ENCODE results near the gene GPR173.
A peak's percentile ranks its signal among the peaks of the same experiment; 100 is the strongest.

The GPR173 gene

DNA sequence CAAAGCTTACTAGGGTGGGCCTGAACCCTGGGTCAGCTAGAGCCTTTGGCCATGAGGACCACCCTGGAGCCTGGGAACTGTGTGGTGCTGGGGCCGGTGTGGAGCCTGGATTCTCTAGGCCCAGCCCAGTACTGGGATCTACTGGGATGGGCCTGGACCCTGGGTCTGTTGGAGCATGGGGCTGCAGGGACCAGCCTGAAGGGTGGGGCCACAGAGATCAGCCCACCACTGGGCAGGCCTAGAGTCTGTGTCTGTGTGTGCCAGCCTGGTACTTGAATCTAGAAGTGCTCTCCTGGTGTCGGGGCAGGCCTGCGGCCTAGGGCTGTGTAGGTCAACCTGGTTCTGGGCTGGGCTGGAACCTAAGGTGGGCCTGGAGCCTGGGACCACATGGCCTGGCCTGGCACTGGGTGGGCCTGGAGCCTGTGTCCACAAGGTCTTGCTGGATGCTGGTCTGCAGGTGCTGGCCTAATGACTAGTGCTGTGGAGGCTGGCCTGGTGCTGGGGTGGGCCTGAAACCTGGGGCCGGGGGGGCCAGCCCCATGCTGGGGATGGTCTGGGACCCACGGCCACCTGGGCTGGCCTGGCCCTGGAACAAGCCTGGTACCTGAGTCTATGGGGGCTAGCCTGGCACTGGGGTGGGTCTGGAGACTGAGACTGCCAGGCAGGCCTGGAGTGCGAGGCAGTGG is 66.4 kb downstream of the GPR173 start:
- Histone ChIP-seq H3K27ac (ENCODE audit: low read depth, low read length) (peak overlapping the region; percentile 61), H3K36me3 (ENCODE audit: control insufficient read depth, insufficient read depth, low read length) (no peaks in the 10 kb centered on the region), H3K27me3 (ENCODE audit: control insufficient read depth, insufficient read depth, low read length) (no peaks in the 10 kb centered on the region), H3K4me1 (ENCODE audit: control insufficient read depth, insufficient read depth, low read length) (no peaks in the 10 kb centered on the region), H3K9ac (ENCODE audit: low read length) (no peak overlapping the region), H3K4me3 (ENCODE audit: low read length) (no peak overlapping the region)

DNA sequence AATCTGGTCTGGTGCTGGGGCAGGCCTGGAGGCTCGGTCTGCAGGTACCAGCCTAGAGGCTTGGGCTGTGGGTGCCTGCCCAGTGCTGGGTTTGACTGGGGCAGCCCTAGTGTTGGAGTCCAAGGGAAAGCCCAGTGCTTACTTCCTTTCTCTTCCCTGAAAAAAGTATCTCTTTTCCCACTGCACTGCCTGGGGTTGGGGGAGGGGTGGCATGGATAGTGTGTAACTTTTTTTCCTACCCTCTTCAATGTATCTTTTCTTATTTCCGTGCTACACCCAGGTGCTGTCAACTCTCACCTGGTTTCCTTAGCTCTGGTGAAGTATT is 66.9 kb downstream of the GPR173 start:
- H3K4me3 ChIP-seq (ENCODE audit: low read length): no peak overlapping the region
- H3K27me3 ChIP-seq (ENCODE audit: control insufficient read depth, insufficient read depth, low read length): no peaks in the 10 kb centered on the region
- H3K4me1 ChIP-seq (ENCODE audit: control insufficient read depth, insufficient read depth, low read length): no peaks in the 10 kb centered on the region
- H3K9ac ChIP-seq (ENCODE audit: low read length): no peak overlapping the region
- H3K36me3 ChIP-seq (ENCODE audit: control insufficient read depth, insufficient read depth, low read length): no peaks in the 10 kb centered on the region
- H3K27ac ChIP-seq (ENCODE audit: low read depth, low read length): peak overlapping the region; percentile 61

DNA sequence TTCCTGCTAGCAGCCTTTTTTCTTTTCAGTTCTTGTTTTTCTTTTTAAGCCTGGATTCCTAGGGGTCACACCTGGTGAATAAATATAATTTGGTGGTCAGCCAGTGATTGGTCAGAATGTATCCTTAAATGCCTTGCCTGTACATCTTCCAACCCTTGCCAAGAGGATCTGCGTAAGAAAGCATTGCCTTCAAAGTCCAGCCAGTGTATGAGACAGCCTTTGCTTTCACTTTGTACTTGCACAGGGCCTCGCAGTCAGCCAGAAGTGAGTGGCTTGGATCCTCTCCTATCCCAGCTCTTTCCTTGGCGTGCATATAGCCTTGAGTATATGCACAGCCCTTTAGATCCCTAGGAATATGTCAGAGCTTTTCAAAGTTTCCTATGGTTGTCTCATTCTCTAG is 67.5 kb downstream of the GPR173 start:
- no peak overlapping the region for H3K4me3 ChIP-seq (ENCODE audit: low read length)
- no peaks in the 10 kb centered on the region for H3K27me3 ChIP-seq (ENCODE audit: control insufficient read depth, insufficient read depth, low read length)

DNA sequence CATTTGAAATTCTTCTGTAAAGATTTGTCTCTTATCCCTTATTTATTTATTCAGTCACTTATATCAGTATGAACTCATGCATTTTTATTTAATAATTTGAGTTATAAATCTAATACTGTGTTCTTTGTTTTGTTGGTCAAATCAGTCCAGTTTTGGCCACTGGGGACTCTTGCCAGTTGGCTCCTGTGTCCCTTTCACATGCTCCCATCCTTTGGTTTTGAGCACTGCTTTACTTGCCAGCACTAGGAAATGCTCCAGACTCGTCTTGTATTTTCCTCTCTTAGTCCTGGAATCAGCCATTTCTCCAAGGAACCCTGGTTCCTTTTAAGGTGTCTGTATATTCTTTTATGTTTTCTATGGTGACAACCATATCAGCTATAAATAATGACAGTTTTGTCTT is 73.4 kb downstream of the GPR173 start:
- H3K4me3 ChIP-seq (ENCODE audit: low read length): no peak overlapping the region
- H3K27me3 ChIP-seq (ENCODE audit: control insufficient read depth, insufficient read depth, low read length): no peaks in the 10 kb centered on the region
- no peak overlapping the region for H3K9ac ChIP-seq (ENCODE audit: low read length)
- peaks cover 3% of the 10 kb centered on the region for H3K36me3 ChIP-seq (ENCODE audit: control insufficient read depth, insufficient read depth, low read length)
- H3K4me1 ChIP-seq (ENCODE audit: control insufficient read depth, insufficient read depth, low read length): no peaks in the 10 kb centered on the region
- H3K27ac ChIP-seq (ENCODE audit: low read depth, low read length): no peak overlapping the region

More for the DNA sequence above, 67.5 kb downstream of the GPR173 start:
- Histone ChIP-seq H3K36me3 (ENCODE audit: control insufficient read depth, insufficient read depth, low read length) (no peaks in the 10 kb centered on the region), H3K27ac (ENCODE audit: low read depth, low read length) (peak overlapping the region; percentile 61), H3K9ac (ENCODE audit: low read length) (no peak overlapping the region), H3K4me1 (ENCODE audit: control insufficient read depth, insufficient read depth, low read length) (no peaks in the 10 kb centered on the region)

DNA sequence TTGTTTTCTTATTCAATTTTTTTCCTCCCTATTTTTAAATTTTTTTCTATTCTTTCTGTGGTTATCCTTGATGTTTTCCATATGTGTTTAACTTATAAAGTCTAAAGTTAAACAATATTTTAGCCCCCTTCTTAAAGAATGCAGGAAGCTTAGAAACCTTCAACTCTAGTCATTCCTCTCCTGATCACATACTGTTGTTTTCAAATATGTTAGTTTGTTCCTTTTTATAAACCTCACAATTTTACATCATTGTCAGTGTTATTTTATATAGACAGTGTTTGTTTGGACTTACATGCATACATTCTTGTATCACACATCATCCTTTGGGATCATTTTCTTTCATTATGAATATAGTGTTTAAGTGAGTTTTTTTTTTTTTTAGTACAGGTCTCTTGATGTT is 76.9 kb downstream of the GPR173 start:
- no peak overlapping the region for H3K9ac ChIP-seq (ENCODE audit: low read length)
- no peaks in the 10 kb centered on the region for H3K27me3 ChIP-seq (ENCODE audit: control insufficient read depth, insufficient read depth, low read length)
- no peak overlapping the region for H3K4me3 ChIP-seq (ENCODE audit: low read length)
- peaks cover 3% of the 10 kb centered on the region for H3K36me3 ChIP-seq (ENCODE audit: control insufficient read depth, insufficient read depth, low read length)
- H3K4me1 ChIP-seq (ENCODE audit: control insufficient read depth, insufficient read depth, low read length): no peaks in the 10 kb centered on the region
- H3K27ac ChIP-seq (ENCODE audit: low read depth, low read length): no peak overlapping the region

DNA sequence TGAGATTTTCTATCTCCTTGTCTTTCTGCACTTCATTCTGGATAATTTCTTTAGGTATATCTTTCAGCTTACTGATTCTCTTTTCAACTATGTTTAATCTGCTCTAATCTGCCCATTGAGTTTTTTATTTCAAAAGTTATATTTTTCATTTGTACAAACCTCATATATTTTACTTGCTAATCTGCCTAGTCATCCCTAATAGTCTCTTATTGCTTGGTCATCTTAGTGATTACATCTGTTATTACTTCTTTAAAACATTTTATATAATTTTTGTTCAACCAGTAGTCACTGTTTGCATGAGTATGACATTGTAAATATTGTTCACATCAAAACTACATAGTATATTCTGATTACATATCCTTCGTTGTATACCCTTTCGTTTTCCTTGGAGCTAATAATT is 77.8 kb downstream of the GPR173 start:
- H3K36me3 ChIP-seq (ENCODE audit: control insufficient read depth, insufficient read depth, low read length): peaks cover 3% of the 10 kb centered on the region
- no peak overlapping the region for H3K9ac ChIP-seq (ENCODE audit: low read length)
- no peaks in the 10 kb centered on the region for H3K4me1 ChIP-seq (ENCODE audit: control insufficient read depth, insufficient read depth, low read length)
- no peak overlapping the region for H3K4me3 ChIP-seq (ENCODE audit: low read length)
- no peak overlapping the region for H3K27ac ChIP-seq (ENCODE audit: low read depth, low read length)
- H3K27me3 ChIP-seq (ENCODE audit: control insufficient read depth, insufficient read depth, low read length): no peaks in the 10 kb centered on the region

DNA sequence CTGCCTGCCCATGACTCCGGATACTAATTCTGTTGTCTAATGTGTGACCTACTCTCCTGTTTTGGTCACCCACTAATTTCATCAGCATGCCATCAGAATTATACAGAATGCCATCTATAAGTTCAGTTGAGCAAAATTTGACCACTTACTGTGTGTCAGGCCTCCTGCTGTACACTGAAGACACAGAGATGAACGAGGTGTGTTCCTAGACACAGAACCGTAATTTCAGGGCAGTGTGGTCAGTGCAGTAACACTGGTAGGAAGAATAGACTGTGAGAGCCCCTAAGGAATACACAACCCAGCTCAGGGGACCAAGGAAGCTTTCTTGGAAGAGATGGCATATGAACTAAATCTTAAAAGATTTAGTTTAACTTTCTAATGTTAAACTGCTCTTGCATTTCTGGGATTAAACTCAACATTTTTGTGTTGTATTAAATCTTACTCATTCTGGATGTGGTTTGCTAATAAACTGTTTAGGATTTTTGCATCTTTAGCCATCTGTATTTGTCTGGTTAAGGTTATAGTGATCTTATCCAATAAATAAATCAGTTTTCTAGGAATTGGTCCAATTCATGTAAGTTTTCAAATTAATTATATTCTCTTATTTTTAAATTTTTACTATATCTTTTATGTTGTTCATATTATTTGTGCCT is 79.6 kb downstream of the GPR173 start:
- no peaks in the 10 kb centered on the region for H3K4me1 ChIP-seq (ENCODE audit: control insufficient read depth, insufficient read depth, low read length)

More for the DNA sequence above, 79.6 kb downstream of the GPR173 start:
- Histone ChIP-seq H3K27ac (ENCODE audit: low read depth, low read length) (no peak overlapping the region), H3K36me3 (ENCODE audit: control insufficient read depth, insufficient read depth, low read length) (peaks cover 3% of the 10 kb centered on the region), H3K27me3 (ENCODE audit: control insufficient read depth, insufficient read depth, low read length) (no peaks in the 10 kb centered on the region), H3K9ac (ENCODE audit: low read length) (no peak overlapping the region), H3K4me3 (ENCODE audit: low read length) (no peak overlapping the region)

Data from rectal smooth muscle tissue (tissue), 1 donor.